Muscle of arm (tissue), 12 donors: ENCODE data around the gene IGF2BP1. TPM values are rescaled to one million over a fixed set of nuclear protein-coding genes. Genes with fewer than 3 reads are reported as not detected.
"Not testable (repeated sequence)": the region's sequence is repeated elsewhere in the genome, so short reads cannot be mapped to it uniquely, and the experiment has no call there.

Experiments used
- DNase-seq: peaks from one replicate; pipeline ENCODE4 v3.0.0-alpha.2; 2013
- polyA plus RNA-seq, 12 donors: library from polyadenylated mRNA; unstranded; fragments of 120-200 nt; gene quantifications; one replicate each; pipeline ENCODE4 v1.2.1, GENCODE V29; 2013; ENCODE audit not compliant: insufficient read length in 12 of 12

The IGF2BP1 gene
- polyA plus RNA-seq, 12 donors: 7.8 to 49.9 (median 14.6) TPM

GRCh38 chr17:49089094-49089493, 91.9 kb downstream of the IGF2BP1 start:
- DNase-seq: no peak

GRCh38 chr17:49090878-49091594, 93.9 kb downstream of the IGF2BP1 start:
- no peak for DNase-seq

GRCh38 chr17:49093131-49093530, 95.9 kb downstream of the IGF2BP1 start:
- no peak for DNase-seq

- DNase-seq: no peak
Observed at GRCh38 chr17:49100601-49101000, 103.4 kb downstream of the IGF2BP1 start.

- no peak for DNase-seq
Observed at GRCh38 chr17:49101054-49101534, 103.9 kb downstream of the IGF2BP1 start.

- DNase-seq: not testable (repeated sequence)
Observed at GRCh38 chr17:49103360-49103759, 106.2 kb downstream of the IGF2BP1 start.

GRCh38 chr17:49104511-49105074, 107.4 kb downstream of the IGF2BP1 start:
- no peak for DNase-seq

Other genes starting within 250 kb of the IGF2BP1 start
- under 1 TPM in 1 of 12 donors, not detected in 11; 0.14 TPM for gene TTLL6, start 180.2 kb upstream of the IGF2BP1 start, polyA plus RNA-seq
- 10 to 100 TPM in 11 of 12 donors, not detected in 1; 39.9 to 73.3 (median 53.9) TPM for gene CALCOCO2, start 166.3 kb upstream of the IGF2BP1 start, polyA plus RNA-seq
- gene ATP5MC1, start 104.6 kb upstream of the IGF2BP1 start, polyA plus RNA-seq: 100 to 1,000 TPM in 10 of 12 donors, 10 to 100 TPM in 1, not detected in 1; 76.7 to 139 (median 131) TPM
- 100 to 1,000 TPM in 1 of 12 donors, 10 to 100 TPM in 10, not detected in 1; 53.0 to 103 (median 65.5) TPM for gene UBE2Z, start 89.0 kb upstream of the IGF2BP1 start, polyA plus RNA-seq
- gene SNF8, start 52.5 kb upstream of the IGF2BP1 start, polyA plus RNA-seq: 10 to 100 TPM in 11 of 12 donors, not detected in 1; 57.1 to 77.8 (median 67.8) TPM
- not detected for gene GIP, start 28.8 kb upstream of the IGF2BP1 start, polyA plus RNA-seq
- under 1 TPM in 10 of 12 donors, not detected in 2; 0.07 to 0.36 (median 0.15) TPM for gene B4GALNT2, start 135.4 kb downstream of the IGF2BP1 start, polyA plus RNA-seq
- 1 to 10 TPM in 7 of 12 donors, under 1 TPM in 3, not detected in 2; 0.66 to 2.0 (median 1.2) TPM for gene GNGT2, start 213.2 kb downstream of the IGF2BP1 start, polyA plus RNA-seq
- gene ABI3, start 213.3 kb downstream of the IGF2BP1 start, polyA plus RNA-seq: 1 to 10 TPM in 11 of 12 donors, not detected in 1; 3.4 to 6.8 (median 4.1) TPM
- gene PHOSPHO1, start 233.4 kb downstream of the IGF2BP1 start, polyA plus RNA-seq: 10 to 100 TPM in 9 of 12 donors, 1 to 10 TPM in 2, not detected in 1; 8.5 to 25.9 (median 13.8) TPM